ENCODE results near the gene TFR2.

Gene TFR2

DNA sequence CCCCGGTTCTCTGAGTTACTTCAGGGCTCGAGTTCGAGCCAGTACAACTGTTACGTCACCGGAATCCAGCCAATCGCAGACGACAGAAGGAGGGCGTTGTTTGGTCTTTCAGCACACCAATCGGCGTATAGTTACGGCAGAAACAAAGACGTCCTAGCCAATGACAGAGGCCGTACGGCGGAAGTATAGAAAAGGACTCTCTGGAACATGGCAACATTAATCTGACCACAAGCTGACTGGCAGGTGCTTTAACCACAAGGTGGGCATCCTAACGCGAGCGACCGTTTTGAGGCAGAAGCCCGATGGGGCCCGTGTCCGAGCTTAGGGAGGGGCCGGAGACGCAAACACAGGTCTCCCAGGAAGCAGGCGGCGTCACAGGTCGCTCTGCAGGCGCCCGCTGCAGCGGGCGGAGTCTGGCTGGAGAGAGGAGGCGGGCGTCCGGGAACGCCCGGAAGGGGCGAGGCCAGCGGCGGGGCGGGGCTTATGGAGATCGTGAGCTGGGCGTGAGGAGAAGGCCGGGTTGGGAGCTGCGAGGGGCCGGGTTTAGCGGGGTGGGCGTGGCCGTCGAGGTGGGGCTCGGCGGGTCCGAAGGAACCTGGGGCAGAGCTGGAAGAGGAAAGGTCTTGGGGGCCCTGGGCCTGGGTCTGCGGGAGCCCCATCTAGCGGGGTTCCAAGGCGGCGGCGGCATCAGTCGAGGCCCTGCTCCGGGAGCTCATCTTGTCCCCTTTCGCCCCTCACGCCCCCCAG is 29.2 kb downstream of the TFR2 start, which contains the start of gene MOSPD3:
TSS of gene MOSPD3 (plus strand) at position 558 of the 747 bp plus-strand sequence. CDS start 252 bp downstream, outside the sequence.
- DNase-seq, result peak; percentile 98

GRCh38 chr7:100609958-100610357 is 31.4 kb downstream of the TFR2 start:
- DNase-seq, result no peak

- no peak for DNase-seq
Observed at GRCh38 chr7:100607111-100607510, 34.2 kb downstream of the TFR2 start.

- DNase-seq, result no peak
Observed at GRCh38 chr7:100606313-100606712, 35.0 kb downstream of the TFR2 start.

DNA sequence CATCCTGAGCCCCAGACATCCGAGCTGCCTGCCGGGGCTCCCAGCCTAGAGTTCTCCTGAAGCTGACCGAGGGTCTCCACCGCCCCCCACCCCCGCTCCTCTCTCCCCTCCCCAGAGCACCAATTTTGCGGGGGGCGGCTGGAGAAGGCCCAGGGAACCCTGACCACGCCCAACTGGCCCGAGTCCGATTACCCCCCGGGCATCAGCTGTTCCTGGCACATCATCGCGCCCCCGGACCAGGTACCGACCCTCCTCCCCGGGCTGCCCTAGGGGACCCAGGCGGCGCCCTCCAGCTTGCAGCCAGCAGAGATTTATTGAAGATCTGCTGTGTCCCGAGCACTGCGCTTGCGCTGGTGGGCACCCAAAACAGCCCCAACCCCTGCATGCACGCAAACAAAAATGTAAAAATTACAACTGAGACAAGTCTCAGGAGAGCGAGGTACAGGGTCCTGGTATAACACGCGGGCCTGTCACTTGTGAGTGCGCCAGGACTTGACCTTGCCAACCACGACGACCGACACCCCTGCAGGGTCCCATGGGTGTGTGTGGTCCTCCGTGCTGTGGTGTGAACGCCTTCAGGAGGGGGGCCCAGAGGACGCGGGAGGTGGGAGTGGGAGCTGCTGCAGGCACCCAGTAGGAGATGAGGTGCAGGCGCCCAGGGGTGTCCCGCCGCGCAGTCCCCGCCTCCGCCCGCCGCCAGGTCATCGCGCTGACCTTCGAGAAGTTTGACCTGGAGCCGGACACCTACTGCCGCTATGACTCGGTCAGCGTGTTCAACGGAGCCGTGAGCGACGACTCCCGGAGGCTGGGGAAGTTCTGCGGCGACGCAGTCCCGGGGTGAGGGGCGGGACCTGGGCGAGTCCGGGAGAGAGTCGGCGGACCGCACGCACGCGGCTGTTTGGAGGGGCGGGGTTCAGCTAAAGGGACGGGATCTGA is 36.1 kb downstream of the TFR2 start:
- DNase-seq, result peak; percentile 29 to 35

- DNase-seq, result peak; percentile 78 to 87
Observed at GRCh38 chr7:100604028-100604975, 37.0 kb downstream of the TFR2 start.

GRCh38 chr7:100603726-100604027 is 37.7 kb downstream of the TFR2 start:
- DNase-seq, result no peak

DNA sequence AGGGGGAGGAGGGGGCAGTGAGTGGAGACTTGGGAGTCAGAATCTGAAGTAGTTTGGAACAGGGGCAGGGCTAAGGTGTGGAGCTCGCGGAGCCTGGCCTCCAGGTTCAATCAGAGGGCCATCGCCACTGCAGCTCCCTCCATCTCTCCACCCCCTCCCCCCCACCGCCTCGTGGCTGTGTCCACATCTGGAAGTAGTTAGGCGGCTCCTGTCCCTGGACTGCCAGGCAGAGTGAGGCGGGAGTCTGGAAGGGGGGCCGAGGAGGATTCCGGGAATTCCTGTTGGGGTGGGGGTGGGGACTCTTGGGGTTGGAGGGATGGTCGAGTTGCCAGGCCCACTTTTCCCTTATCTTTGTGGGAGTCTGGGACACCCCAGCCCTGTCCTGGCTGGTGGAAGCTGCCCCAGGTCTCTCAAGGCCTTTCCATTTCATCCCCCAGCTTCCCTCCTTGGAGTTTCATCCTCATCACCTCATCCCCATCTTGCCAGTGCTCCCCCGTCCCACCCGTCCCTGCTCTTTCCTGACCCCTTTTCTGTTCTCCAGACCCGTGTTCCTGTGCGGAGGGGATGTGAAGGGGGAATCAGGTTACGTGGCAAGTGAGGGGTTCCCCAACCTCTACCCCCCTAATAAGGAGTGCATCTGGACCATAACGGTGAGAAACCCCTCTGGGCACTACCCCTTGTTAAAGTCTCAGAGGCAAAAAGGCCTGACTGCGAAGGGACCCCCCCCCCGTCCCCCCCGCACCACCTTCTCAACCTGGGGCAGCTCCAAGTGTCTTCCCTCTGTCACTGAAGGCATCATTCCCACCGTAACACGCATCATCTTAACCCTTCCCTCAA is 38.2 kb downstream of the TFR2 start:
- no peak for DNase-seq

DNA sequence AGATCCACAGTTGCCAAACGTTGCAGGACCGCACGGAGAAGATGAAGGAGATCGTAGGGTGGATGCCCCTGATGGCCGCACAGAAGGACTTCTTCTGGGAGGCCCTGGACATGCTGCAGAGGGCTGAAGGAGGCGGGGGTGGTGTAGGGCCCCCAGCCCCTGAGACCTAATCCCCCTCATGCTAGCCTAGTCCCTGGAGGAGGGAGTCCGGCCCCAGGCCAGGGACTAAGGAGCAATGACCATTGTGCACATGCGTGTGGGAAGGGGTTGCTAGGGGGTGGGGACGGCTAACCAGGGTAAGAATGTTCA is 40.7 kb downstream of the TFR2 start:
- DNase-seq, result no peak

- DNase-seq, result no peak
Observed at GRCh38 chr7:100599911-100600729, 41.2 kb downstream of the TFR2 start.

GRCh38 chr7:100598425-100598824 is 42.9 kb downstream of the TFR2 start:
- no peak for DNase-seq

DNA sequence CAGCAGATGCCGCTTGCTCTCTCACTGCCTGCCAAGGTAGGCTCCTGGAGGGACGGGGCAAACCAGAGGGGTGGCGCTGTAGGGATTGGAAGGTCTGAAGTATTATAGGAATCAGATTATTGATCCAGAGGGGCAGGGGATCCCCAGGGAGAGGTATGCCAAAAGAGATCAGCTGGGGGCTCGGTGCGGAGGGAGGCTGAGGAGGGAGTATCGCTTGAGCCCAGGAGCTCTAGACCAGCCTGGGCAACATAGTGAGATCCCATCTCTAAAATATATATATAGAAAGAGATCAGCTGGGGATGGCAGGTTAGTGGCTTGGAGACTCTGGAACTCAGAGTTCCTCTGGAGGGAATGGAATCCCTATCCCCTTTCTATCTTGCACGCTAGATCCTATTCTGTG is 46.2 kb downstream of the TFR2 start:
- no peak for DNase-seq

- no peak for DNase-seq
Observed at GRCh38 chr7:100591596-100591995, 49.8 kb downstream of the TFR2 start.

DNA sequence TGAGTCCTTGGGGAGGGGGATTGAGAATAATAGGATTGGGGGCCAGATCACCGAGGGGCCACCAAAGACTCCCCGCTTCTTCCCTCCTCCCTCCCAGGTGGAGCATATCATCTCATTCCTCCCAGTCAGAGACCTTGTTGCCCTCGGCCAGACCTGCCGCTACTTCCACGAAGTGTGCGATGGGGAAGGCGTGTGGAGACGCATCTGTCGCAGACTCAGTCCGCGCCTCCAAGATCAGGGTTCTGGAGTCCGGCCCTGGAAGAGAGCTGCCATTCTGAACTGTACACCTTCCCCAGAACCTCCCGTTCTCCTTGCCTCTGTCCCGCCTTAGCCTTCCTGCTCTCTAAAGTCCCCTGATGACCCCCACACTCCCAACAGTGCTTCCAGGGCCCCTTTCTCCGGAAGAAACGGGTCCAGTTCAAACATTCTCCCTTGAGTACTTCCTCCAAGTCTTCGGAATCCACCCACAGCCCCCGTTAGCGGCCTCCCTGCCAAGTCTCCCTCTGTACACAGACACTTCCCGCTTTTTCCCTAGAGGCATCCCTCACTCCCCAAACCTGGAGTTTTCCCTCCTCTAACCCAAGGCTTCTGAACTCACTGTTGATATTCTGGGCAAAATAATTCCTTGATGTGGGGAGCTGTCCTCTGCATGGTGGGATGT is 51.1 kb downstream of the TFR2 start:
- no peak for DNase-seq

- DNase-seq, result no peak
Observed at GRCh38 chr7:100589341-100589947, 51.9 kb downstream of the TFR2 start.

DNA sequence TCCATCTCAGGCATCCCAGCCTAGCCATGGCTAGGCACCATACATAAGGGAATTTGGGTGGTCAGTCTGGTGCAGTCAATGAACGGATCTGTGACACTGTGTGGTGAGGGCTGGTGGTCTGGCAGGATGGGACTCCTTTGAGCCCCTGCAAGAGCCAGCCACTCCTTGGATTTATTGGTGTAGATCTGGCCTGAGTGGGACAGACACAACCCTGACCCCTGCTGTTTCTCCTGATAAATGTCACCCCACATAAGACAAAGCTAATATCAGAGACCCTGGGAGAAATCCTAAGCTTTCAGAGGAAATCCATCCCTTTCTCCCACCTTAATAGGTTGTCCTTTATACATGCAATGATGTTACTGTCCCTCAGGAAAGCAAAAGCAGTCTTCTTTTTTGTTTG is 52.9 kb downstream of the TFR2 start:
- DNase-seq, result peak in 1 of 2 donors; percentile 36

DNA sequence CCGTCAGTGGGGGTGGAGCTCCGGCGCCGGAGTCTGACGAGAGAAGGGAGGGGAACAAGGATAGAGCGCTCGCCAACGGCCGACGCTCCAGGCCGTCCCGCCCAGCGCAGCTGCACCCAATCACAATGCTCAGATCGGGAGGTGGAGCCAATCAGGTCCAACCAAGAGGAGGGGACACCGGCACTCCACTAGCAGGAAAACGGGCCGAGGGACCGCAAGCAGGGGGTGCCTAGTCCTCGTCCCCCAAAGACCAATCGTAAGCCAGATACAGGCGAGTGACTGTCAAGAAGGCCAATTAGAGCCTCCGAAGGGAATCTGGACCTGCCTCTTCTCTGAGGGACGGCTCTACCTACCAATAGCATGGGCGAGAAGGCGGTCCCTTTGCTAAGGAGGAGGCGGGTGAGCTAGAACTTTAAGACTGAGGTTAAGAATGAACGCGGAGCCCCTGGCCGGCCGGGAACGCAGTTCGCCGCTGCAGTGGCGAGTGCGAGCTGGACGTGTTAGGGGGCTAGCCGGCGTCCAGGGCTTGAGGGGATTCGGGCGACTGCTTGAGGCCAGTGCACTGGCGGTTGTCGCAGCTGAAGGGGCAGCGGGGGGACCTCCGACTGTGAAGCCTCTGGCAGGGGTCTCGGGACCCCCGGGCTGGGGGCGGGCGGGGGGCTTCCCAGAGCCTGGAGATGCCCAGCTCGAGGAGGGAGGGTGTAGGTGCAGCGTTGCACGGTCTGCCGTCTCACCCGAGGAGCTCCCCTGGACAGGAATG is 54.9 kb downstream of the TFR2 start, which contains the start of gene FBXO24:
TSS of gene FBXO24 (plus strand) at position 63 of the 760 bp plus-strand sequence. CDS start at position 361, 298 bp downstream.
- DNase-seq, result peak; percentile 100

GRCh38 chr7:100585511-100586265 is 55.7 kb downstream of the TFR2 start, which contains the start of gene LRCH4:
LRCH4 (minus strand) TSS chr7:100586129; CDS start chr7:100586100, 29 bp downstream.
- peak; percentile 56 to 65 for DNase-seq

Data from CD4-positive, alpha-beta T cell treated with Interleukin-4 for 1 hour (primary cell).